Subcutaneous abdominal adipose tissue (tissue), 5 donors: ENCODE measurements around the gene LTBP3.

Source experiments
- H3K27ac ChIP-seq: one replicate; pipeline ENCODE4 v1.7.0; 2013; ENCODE audit warnings: low read depth, mild to moderate bottlenecking, inconsistent platforms, low read length, moderate library complexity
- H3K27me3 ChIP-seq, 5 donors: one replicate each; pipeline ENCODE4 v1.7.0; 2013; ENCODE audit warnings: low read length in 5 of 5, inconsistent platforms in 1 of 5; ENCODE audit not compliant: control insufficient read depth in 5 of 5, insufficient read depth in 4 of 5
- H3K36me3 ChIP-seq, 5 donors: one replicate each; pipeline ENCODE4 v1.7.0; 2013; ENCODE audit warnings: low read length in 5 of 5; ENCODE audit not compliant: control insufficient read depth in 5 of 5, insufficient read depth in 5 of 5
- H3K4me1 ChIP-seq, 5 donors: one replicate each; pipeline ENCODE4 v1.7.0; 2013; ENCODE audit warnings: low read length in 5 of 5, mild to moderate bottlenecking in 3 of 5, moderate library complexity in 1 of 5; ENCODE audit not compliant: control insufficient read depth in 5 of 5, insufficient read depth in 5 of 5
- H3K4me3 ChIP-seq, 5 donors: one replicate each; pipeline ENCODE4 v1.7.0; 2013; ENCODE audit warnings: low read length in 5 of 5, low read depth in 1 of 5
- H3K9ac ChIP-seq, 5 donors: one replicate each; pipeline ENCODE4 v1.7.0; 2013; ENCODE audit warnings: low read length in 5 of 5, mild to moderate bottlenecking in 4 of 5, moderate library complexity in 3 of 5
- H3K9me3 ChIP-seq, 5 donors: one replicate each; pipeline ENCODE4 v1.7.0; 2013; ENCODE audit warnings: low read length in 5 of 5; ENCODE audit not compliant: control insufficient read depth in 5 of 5
- donor health status: healthy.
- donor health status: healthy.
- donor health status: healthy.
- donor health status: healthy.
- donor health status: healthy.

LTBP3 gene

DNA sequence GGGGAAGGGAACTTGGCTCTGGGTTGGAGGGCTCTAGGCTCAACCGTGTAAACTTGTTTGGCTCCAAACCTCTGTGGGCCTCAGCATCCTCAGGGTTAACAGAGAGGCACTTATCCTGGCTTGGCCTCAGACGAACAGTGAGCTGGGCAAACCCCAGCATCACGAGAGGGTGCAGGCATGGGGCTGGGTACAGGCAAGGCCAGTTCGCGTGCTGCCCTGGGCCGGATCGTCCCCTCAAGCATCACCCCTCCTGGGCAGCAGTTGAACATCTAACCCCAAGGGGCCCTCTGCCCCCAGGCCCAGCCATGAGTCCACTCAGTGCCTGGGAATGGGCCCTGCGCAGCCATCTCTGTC lies 19.6 kb upstream of the LTBP3 start:
- Histone ChIP-seq H3K36me3 (peaks cover 0 to 43% (median 29%) of the 10 kb centered on the region in 5 donors), H3K9ac (peak overlapping the region in 3 of 5 donors; percentile 21 to 71 (median 43)), H3K27me3 (no peaks in the 10 kb centered on the region), H3K27ac (peak overlapping the region; percentile 75), H3K4me1 (peaks cover 5 to 55% (median 50%) of the 10 kb centered on the region in 5 donors), H3K9me3 (no peaks in the 10 kb centered on the region), H3K4me3 (peak overlapping the region; percentile 25 to 77 (median 66))

DNA sequence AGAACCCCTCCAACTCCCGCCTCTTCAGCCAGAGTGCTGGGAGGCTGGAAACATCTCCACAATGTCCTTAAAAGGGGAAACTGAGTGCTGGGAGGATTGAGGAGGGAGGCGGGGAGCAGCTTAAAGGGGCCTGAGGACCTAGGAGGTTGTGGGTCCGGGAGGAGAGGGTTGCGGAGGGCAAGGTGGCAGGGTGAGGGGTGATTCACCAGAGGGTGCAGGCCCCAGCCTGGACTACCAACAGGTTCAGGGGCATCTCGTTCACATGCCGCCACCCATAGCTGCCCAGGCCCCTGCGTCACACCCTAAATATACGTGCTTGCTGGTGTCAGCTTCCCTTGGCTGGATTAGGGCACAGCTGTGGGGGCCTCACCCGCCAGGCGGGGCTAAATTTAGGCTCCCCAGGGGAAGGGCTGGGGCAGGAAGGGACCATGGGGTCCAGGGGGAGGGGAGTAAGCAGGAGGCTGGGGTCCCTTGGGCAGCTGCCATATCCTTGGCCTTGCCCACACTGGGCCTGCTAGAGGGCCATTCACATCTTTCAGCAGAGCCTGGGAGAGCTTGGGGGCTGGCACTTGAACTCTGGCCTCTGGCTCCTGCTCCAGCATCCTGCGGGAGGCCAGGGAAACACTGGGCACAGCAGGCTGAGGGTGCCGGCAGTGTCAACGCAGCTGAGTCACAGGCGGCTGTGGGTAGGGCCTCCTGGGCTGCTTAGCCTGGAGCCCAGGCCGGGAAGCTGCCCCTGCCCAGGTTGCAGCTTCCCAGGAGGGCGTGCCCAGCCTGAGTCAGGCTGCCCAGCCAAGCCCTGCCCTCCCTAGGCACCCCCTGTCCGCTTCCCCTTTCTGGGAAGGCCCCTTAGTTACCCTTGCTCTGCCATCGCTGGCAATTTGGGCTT lies 19.0 kb upstream of the LTBP3 start:
- no peaks in the 10 kb centered on the region for H3K9me3 ChIP-seq
- peak overlapping the region; percentile 28 to 81 (median 43) for H3K9ac ChIP-seq
- peak overlapping the region; percentile 75 for H3K27ac ChIP-seq
- H3K4me3 ChIP-seq: peak overlapping the region; percentile 62 to 77 (median 66)
- no peaks in the 10 kb centered on the region for H3K27me3 ChIP-seq
- peaks cover 0 to 39% (median 29%) of the 10 kb centered on the region in 5 donors for H3K36me3 ChIP-seq
- peaks cover 5 to 57% (median 51%) of the 10 kb centered on the region in 5 donors for H3K4me1 ChIP-seq

GRCh38 chr11:65576232-65576866 lies 18.2 kb upstream of the LTBP3 start:
- peaks cover 9 to 64% (median 58%) of the 10 kb centered on the region in 5 donors for H3K4me1 ChIP-seq
- H3K9me3 ChIP-seq: no peaks in the 10 kb centered on the region
- H3K27ac ChIP-seq: peak overlapping the region; percentile 75
- peaks cover 0 to 32% (median 21%) of the 10 kb centered on the region in 5 donors for H3K36me3 ChIP-seq
- H3K27me3 ChIP-seq: no peaks in the 10 kb centered on the region
- H3K4me3 ChIP-seq: peak overlapping the region; percentile 62 to 77 (median 66)
- H3K9ac ChIP-seq: peak overlapping the region; percentile 28 to 81 (median 43)

DNA sequence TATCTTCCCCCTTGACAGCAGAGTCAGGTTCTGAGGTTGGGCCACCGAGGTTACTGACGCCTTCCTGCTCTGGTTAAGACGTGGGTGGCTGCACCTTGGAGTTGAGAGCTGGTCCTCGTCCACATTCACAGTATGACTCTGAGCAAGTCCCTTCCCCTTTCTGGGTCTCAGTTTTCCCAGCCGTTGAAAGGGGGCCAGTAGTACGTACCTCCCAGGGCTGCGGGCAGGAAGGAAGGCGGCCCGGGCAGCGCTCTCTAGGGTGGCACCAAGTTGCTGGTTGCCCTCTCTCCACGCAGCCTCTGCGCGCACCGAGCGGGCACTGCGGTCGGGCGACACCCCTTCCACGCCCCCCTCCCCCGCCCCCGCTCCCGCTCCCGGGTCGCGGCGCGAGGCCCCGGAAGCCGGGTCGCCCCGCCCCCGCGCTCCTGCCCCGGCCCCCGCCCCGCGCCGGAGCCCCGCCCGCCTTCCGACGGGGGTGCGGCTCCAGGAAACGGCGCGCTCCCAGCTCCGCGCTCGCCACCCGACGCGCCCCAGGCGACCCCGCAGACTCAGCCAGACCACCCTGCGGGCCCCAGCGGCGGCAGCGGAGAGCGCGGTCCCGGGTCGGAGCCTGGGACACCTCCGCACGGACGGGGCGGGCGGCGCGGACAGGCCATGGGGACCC lies 17.5 kb upstream of the LTBP3 start, which contains the start of gene EHBP1L1:
Gene EHBP1L1, plus strand, starts transcription at position 486 of the 664 bp plus-strand sequence. CDS start 250 bp downstream, outside the sequence.
- Histone ChIP-seq H3K9me3 (no peaks in the 10 kb centered on the region), H3K27ac (peak within 1 kb of the TSS; percentile 84), H3K4me3 (peak within 1 kb of the TSS; percentile 66 to 97 (median 72)), H3K27me3 (no peaks in the 10 kb centered on the region), H3K36me3 (peaks cover 0 to 26% (median 16%) of the 10 kb centered on the region in 5 donors), H3K4me1 (peaks cover 9 to 71% (median 65%) of the 10 kb centered on the region in 5 donors), H3K9ac (peak within 1 kb of the TSS; percentile 63 to 88 (median 81))

- Histone ChIP-seq H3K9ac (peak overlapping the region; percentile 59 to 88 (median 74)), H3K4me3 (peak overlapping the region; percentile 50 to 97 (median 72)), H3K4me1 (peaks cover 9 to 75% (median 68%) of the 10 kb centered on the region in 5 donors), H3K9me3 (no peaks in the 10 kb centered on the region), H3K36me3 (peaks cover 0 to 19% (median 9%) of the 10 kb centered on the region in 5 donors), H3K27me3 (no peaks in the 10 kb centered on the region), H3K27ac (peak overlapping the region; percentile 84)
Observed at GRCh38 chr11:65574811-65575567, 16.8 kb upstream of the LTBP3 start.

GRCh38 chr11:65574109-65574810 lies 16.1 kb upstream of the LTBP3 start:
- H3K27ac ChIP-seq: peak overlapping the region; percentile 84
- peak overlapping the region; percentile 59 to 88 (median 74) for H3K9ac ChIP-seq
- H3K4me3 ChIP-seq: peak overlapping the region; percentile 72 to 97 (median 74)
- H3K27me3 ChIP-seq: no peaks in the 10 kb centered on the region
- peaks cover 0 to 11% (median 2%) of the 10 kb centered on the region in 5 donors for H3K36me3 ChIP-seq
- H3K4me1 ChIP-seq: peaks cover 10 to 82% (median 74%) of the 10 kb centered on the region in 5 donors
- H3K9me3 ChIP-seq: no peaks in the 10 kb centered on the region

GRCh38 chr11:65573391-65574079 lies 15.4 kb upstream of the LTBP3 start:
- Histone ChIP-seq H3K27ac (peak overlapping the region; percentile 84), H3K4me3 (peak overlapping the region; percentile 72 to 97 (median 76)), H3K9ac (peak overlapping the region in 4 of 5 donors; percentile 61 to 72 (median 65)), H3K27me3 (no peaks in the 10 kb centered on the region), H3K4me1 (peaks cover 15 to 86% (median 80%) of the 10 kb centered on the region in 5 donors), H3K9me3 (no peaks in the 10 kb centered on the region), H3K36me3 (peaks cover 0 to 10% (median 0%) of the 10 kb centered on the region in 5 donors)

DNA sequence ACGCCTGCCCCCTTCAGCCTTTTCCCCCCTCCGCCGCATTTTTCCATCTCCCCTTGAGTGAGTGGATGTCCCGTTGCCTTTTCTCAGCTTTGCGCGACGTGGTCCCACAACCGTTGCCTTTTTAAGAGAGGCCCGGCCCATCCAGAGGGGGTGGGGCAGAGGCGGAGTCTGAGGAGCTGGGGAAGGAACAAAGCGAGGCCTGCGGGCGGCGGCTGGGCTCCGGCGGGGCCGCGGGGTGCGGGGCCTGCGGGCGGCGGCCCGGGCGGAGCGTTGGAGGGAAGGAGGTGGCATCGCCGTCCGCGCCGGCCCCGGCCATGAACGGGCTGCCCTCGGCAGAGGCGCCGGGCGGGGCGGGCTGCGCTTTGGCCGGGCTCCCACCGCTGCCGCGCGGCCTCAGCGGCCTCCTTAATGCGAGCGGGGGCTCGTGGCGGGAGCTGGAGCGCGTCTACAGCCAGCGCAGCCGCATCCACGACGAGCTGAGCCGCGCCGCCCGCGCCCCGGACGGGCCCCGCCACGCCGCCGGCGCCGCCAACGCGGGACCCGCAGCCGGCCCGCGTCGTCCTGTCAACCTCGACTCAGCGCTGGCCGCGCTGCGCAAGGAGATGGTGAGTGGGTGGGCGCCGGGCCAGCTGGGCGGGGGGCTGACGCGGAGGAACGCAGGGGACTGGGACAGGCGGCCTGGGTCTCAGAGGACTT lies 14.3 kb upstream of the LTBP3 start, which contains the start of gene FAM89B:
Gene FAM89B, plus strand, starts transcription at position 183 of the 696 bp plus-strand sequence. Its CDS starts 132 bp downstream, at position 315.
- H3K9ac ChIP-seq: peak within 1 kb of the TSS; percentile 4 to 97 (median 72)
- peaks cover 12 to 84% (median 73%) of the 10 kb centered on the region in 5 donors for H3K4me1 ChIP-seq
- no peaks in the 10 kb centered on the region for H3K9me3 ChIP-seq
- peaks cover 0 to 4% (median 3%) of the 10 kb centered on the region in 5 donors for H3K36me3 ChIP-seq
- H3K27me3 ChIP-seq: no peaks in the 10 kb centered on the region
- H3K27ac ChIP-seq: peak within 1 kb of the TSS; percentile 84
- H3K4me3 ChIP-seq: peak within 1 kb of the TSS; percentile 72 to 97 (median 87)
